GM23338 (cell line): Measurements from ENCODE around the gene RBKS. TPM values are rescaled to one million over a fixed set of nuclear protein-coding genes. Genes with fewer than 3 reads are reported as not detected.

Experiments
- ATAC-seq: fragments of 200-7000 bp; cut with Tn5 transposase; 3 replicates; pipeline ENCODE4 v1.9.1; 2020
- DNase-seq: peaks from one replicate; pipeline ENCODE4 v3.0.0-alpha.2; 2015; ENCODE audit warnings: low spot score
- H2AFZ ChIP-seq: fragments of 200-600 bp; sonication (generic); 2 replicates; pipeline ENCODE4 v1.8.0; 2016; ENCODE audit warnings: antibody characterized with exemption, mild to moderate bottlenecking, moderate library complexity
- H3F3A ChIP-seq: fragments of 200-600 bp; sonication (generic); replicated peaks from 2 replicates; pipeline ENCODE4 v1.8.0; 2017; ENCODE audit warnings: antibody characterized with exemption, mixed run types, low read depth
- H3K27ac ChIP-seq: fragments of 200-600 bp; sonication (generic); 2 replicates; pipeline ENCODE4 v1.6.1; 2016; ENCODE audit warnings: low read depth
- H3K27me3 ChIP-seq: fragments of 200-600 bp; sonication (generic); 2 replicates; pipeline ENCODE4 v1.8.0; 2016; ENCODE audit warnings: mild to moderate bottlenecking, mixed run types, moderate library complexity; ENCODE audit not compliant: insufficient read depth
- H3K36me3 ChIP-seq: fragments of 200-600 bp; sonication (generic); 2 replicates; pipeline ENCODE4 v1.8.0; 2016; ENCODE audit warnings: mild to moderate bottlenecking; ENCODE audit not compliant: insufficient read depth
- H3K4me1 ChIP-seq: fragments of 200-600 bp; sonication (generic); 2 replicates; pipeline ENCODE4 v1.8.0; 2016; ENCODE audit warnings: mild to moderate bottlenecking, moderate library complexity; ENCODE audit not compliant: insufficient read depth
- H3K4me2 ChIP-seq: fragments of 200-600 bp; sonication (generic); 2 replicates; pipeline ENCODE4 v1.7.1; 2017; ENCODE audit warnings: mixed run types
- H3K4me3 ChIP-seq: fragments of 200-600 bp; sonication (generic); 2 replicates; pipeline ENCODE4 v1.6.1; 2016; ENCODE audit warnings: mixed run types
- H3K79me2 ChIP-seq: fragments of 200-600 bp; sonication (generic); replicated peaks from 2 replicates; pipeline ENCODE4 v1.8.0; 2017; ENCODE audit warnings: mild to moderate bottlenecking; ENCODE audit not compliant: insufficient read depth
- H3K9me2 ChIP-seq: fragments of 200-600 bp; sonication (generic); 2 replicates; pipeline ENCODE4 v1.8.0; 2017; ENCODE audit not compliant: insufficient read depth
- H4K20me1 ChIP-seq: fragments of 200-600 bp; sonication (generic); replicated peaks from 2 replicates; pipeline ENCODE4 v1.8.0; 2017; ENCODE audit warnings: mild to moderate bottlenecking; ENCODE audit not compliant: insufficient read depth
- H3K27ac Mint-ChIP-seq: 2 replicates; pipeline ENCODE4 v1.8.0; 2020; ENCODE audit warnings: inconsistent platforms, mild to moderate bottlenecking, moderate library complexity, mixed read lengths
- H3K27me3 Mint-ChIP-seq: 3 replicates; pipeline ENCODE4 v1.8.0; 2022; ENCODE audit warnings: low read depth, mild to moderate bottlenecking, moderate library complexity, mixed read lengths, inconsistent platforms; ENCODE audit not compliant: insufficient read depth, poor library complexity
- H3K36me3 Mint-ChIP-seq: 3 replicates; pipeline ENCODE4 v1.8.0; 2021; ENCODE audit warnings: low read depth, mild to moderate bottlenecking, inconsistent platforms, moderate library complexity, mixed read lengths
- H3K4me1 Mint-ChIP-seq: 3 replicates; pipeline ENCODE4 v1.8.0; 2020; ENCODE audit warnings: mild to moderate bottlenecking, inconsistent platforms, mixed read lengths
- H3K4me3 Mint-ChIP-seq: 3 replicates; pipeline ENCODE4 v1.8.0; 2021; ENCODE audit warnings: moderate library complexity, mild to moderate bottlenecking, inconsistent platforms, mixed read lengths
- H3K9me3 Mint-ChIP-seq: 3 replicates; pipeline ENCODE4 v1.8.0; 2020; ENCODE audit warnings: moderate library complexity, mild to moderate bottlenecking, inconsistent platforms, mixed read lengths
- CREB1 ChIP-seq: fragments of 250-450 bp; sonication (Bioruptor Pico); IDR thresholded peaks from 2 replicates; pipeline ENCODE4 v1.5.0; 2020; ENCODE audit warnings: low read depth, mild to moderate bottlenecking, moderate library complexity
- EZH2 ChIP-seq: fragments of 200-600 bp; sonication (generic); IDR thresholded peaks from one replicate; pipeline ENCODE4 v1.8.0; 2017; ENCODE audit warnings: antibody characterized with exemption, mild to moderate bottlenecking, low read depth; ENCODE audit not compliant: unreplicated experiment
- EZH2phosphoT487 ChIP-seq: fragments of 200-600 bp; sonication (generic); IDR thresholded peaks from one replicate; pipeline ENCODE4 v1.8.1; 2018; ENCODE audit warnings: antibody characterized with exemption; ENCODE audit not compliant: unreplicated experiment
- JUNB ChIP-seq: IDR thresholded peaks from one replicate; pipeline ENCODE4 v1.6.1; 2016; ENCODE audit warnings: antibody characterized with exemption; ENCODE audit not compliant: unreplicated experiment
- NANOG ChIP-seq: IDR thresholded peaks from 2 replicates; pipeline ENCODE4 v1.6.1; 2016; ENCODE audit warnings: antibody characterized with exemption, borderline replicate concordance
- POLR2AphosphoS5 ChIP-seq: IDR thresholded peaks from 2 replicates; pipeline ENCODE4 v1.6.1; 2016; ENCODE audit warnings: antibody characterized with exemption, low read depth
- STAT1 ChIP-seq: IDR thresholded peaks from one replicate; pipeline ENCODE4 v1.6.1; 2016; ENCODE audit warnings: antibody characterized with exemption; ENCODE audit not compliant: unreplicated experiment
- ZNF114 ChIP-seq: fragments of 250-450 bp; sonication (Bioruptor Pico); IDR thresholded peaks from 2 replicates; pipeline ENCODE4 v1.5.0; 2020; ENCODE audit warnings: mild to moderate bottlenecking, moderate library complexity
- ZNF331 ChIP-seq: fragments of 250-450 bp; sonication (Bioruptor Pico); IDR thresholded peaks from 2 replicates; pipeline ENCODE4 v1.5.0; 2020; ENCODE audit warnings: low read depth, mild to moderate bottlenecking, moderate library complexity
- polyA plus RNA-seq: library from polyadenylated mRNA; unstranded; fragments of >200 nt; fragmentation: Nextera tagmentation; extraction: Ambion mirVana; gene quantifications from 2 replicates; pipeline ENCODE4 v1.2.1, GENCODE V29; 2016
- total RNA-seq: library from RNA; depleted of rRNA; stranded (reverse); fragments of >200 nt; shearing (Covaris generic); gene quantifications from 2 replicates; pipeline ENCODE4 v1.2.3, GENCODE V29; 2014
- TF ChIP-seq, protein P1 (sequence below), 2 experiments: fragments of 200-600 bp in 1 of 2; sonication (generic) in 1 of 2; conservative IDR thresholded peaks; 2 replicates each; pipeline versions ENCODE4 v1.5.1 to v1.6.1; 2016 to 2017; ENCODE audit warnings: antibody characterized with exemption in 2 of 2, low read depth in 2 of 2, mild to moderate bottlenecking in 2 of 2, moderate library complexity in 1 of 2
- TF ChIP-seq, protein P2 (sequence below): IDR thresholded peaks from one replicate; pipeline ENCODE4 v1.6.1; 2018; ENCODE audit warnings: antibody characterized with exemption; ENCODE audit not compliant: unreplicated experiment
- TF ChIP-seq, protein P3 (sequence below): fragments of 250-450 bp; sonication (Bioruptor Pico); IDR thresholded peaks from 2 replicates; pipeline ENCODE4 v1.5.0; 2020; ENCODE audit warnings: mild to moderate bottlenecking, moderate library complexity
- TF ChIP-seq, protein P4 (sequence below): IDR thresholded peaks from 2 replicates; pipeline ENCODE4 v1.6.1; 2016; ENCODE audit warnings: antibody characterized with exemption

Gene RBKS
- total and polyA plus RNA-seq, 2 experiments from 2014 or later: 1.3 to 1.5 TPM

- Histone ChIP-seq H2AFZ (no peak overlapping the region), H3K27me3 (no peaks in the 10 kb centered on the region), H3K36me3 (no peaks in the 10 kb centered on the region; the same call in 1 of the 2 replicates), H3K79me2 (no peaks in the 10 kb centered on the region), H3K4me3 (no peak overlapping the region), H4K20me1 (no peaks in the 10 kb centered on the region), H3K27ac (no peak overlapping the region), H3K4me2 (no peak overlapping the region), H3K4me1 (no peaks in the 10 kb centered on the region), H3F3A (no peaks in the 10 kb centered on the region), H3K9me2 (0 out of 2 replicates have a peak, but pooled peaks cover 6% of the 10 kb centered on the region)
- no peaks in the 10 kb centered on the region for H3K4me1 Mint-ChIP-seq
- no peaks in the 10 kb centered on the region for H3K27me3 Mint-ChIP-seq
- no peak for DNase-seq
- peaks cover 29% of the 10 kb centered on the region; the same call in 2 of the 3 replicates for H3K9me3 Mint-ChIP-seq
- H3K4me3 Mint-ChIP-seq: no peak overlapping the region
- TF ChIP-seq, protein P1, sequence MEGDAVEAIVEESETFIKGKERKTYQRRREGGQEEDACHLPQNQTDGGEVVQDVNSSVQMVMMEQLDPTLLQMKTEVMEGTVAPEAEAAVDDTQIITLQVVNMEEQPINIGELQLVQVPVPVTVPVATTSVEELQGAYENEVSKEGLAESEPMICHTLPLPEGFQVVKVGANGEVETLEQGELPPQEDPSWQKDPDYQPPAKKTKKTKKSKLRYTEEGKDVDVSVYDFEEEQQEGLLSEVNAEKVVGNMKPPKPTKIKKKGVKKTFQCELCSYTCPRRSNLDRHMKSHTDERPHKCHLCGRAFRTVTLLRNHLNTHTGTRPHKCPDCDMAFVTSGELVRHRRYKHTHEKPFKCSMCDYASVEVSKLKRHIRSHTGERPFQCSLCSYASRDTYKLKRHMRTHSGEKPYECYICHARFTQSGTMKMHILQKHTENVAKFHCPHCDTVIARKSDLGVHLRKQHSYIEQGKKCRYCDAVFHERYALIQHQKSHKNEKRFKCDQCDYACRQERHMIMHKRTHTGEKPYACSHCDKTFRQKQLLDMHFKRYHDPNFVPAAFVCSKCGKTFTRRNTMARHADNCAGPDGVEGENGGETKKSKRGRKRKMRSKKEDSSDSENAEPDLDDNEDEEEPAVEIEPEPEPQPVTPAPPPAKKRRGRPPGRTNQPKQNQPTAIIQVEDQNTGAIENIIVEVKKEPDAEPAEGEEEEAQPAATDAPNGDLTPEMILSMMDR (conservative IDR thresholded peaks at IDR 0.05; ENCODE audit: low read depth in 2 of 2): no peak
- no peak for TF ChIP-seq ZNF114
- TF ChIP-seq POLR2AphosphoS5: no peak
- TF ChIP-seq CREB1 (CRISPR knock-in tag): no peak
- no peak for TF ChIP-seq EZH2phosphoT487
- TF ChIP-seq, protein P2, sequence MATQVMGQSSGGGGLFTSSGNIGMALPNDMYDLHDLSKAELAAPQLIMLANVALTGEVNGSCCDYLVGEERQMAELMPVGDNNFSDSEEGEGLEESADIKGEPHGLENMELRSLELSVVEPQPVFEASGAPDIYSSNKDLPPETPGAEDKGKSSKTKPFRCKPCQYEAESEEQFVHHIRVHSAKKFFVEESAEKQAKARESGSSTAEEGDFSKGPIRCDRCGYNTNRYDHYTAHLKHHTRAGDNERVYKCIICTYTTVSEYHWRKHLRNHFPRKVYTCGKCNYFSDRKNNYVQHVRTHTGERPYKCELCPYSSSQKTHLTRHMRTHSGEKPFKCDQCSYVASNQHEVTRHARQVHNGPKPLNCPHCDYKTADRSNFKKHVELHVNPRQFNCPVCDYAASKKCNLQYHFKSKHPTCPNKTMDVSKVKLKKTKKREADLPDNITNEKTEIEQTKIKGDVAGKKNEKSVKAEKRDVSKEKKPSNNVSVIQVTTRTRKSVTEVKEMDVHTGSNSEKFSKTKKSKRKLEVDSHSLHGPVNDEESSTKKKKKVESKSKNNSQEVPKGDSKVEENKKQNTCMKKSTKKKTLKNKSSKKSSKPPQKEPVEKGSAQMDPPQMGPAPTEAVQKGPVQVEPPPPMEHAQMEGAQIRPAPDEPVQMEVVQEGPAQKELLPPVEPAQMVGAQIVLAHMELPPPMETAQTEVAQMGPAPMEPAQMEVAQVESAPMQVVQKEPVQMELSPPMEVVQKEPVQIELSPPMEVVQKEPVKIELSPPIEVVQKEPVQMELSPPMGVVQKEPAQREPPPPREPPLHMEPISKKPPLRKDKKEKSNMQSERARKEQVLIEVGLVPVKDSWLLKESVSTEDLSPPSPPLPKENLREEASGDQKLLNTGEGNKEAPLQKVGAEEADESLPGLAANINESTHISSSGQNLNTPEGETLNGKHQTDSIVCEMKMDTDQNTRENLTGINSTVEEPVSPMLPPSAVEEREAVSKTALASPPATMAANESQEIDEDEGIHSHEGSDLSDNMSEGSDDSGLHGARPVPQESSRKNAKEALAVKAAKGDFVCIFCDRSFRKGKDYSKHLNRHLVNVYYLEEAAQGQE: no peak
- TF ChIP-seq NANOG: no peak
- TF ChIP-seq JUNB: no peak
- no peak for TF ChIP-seq ZNF331 (CRISPR knock-in tag)
- no peak for TF ChIP-seq EZH2
- TF ChIP-seq, protein P3, sequence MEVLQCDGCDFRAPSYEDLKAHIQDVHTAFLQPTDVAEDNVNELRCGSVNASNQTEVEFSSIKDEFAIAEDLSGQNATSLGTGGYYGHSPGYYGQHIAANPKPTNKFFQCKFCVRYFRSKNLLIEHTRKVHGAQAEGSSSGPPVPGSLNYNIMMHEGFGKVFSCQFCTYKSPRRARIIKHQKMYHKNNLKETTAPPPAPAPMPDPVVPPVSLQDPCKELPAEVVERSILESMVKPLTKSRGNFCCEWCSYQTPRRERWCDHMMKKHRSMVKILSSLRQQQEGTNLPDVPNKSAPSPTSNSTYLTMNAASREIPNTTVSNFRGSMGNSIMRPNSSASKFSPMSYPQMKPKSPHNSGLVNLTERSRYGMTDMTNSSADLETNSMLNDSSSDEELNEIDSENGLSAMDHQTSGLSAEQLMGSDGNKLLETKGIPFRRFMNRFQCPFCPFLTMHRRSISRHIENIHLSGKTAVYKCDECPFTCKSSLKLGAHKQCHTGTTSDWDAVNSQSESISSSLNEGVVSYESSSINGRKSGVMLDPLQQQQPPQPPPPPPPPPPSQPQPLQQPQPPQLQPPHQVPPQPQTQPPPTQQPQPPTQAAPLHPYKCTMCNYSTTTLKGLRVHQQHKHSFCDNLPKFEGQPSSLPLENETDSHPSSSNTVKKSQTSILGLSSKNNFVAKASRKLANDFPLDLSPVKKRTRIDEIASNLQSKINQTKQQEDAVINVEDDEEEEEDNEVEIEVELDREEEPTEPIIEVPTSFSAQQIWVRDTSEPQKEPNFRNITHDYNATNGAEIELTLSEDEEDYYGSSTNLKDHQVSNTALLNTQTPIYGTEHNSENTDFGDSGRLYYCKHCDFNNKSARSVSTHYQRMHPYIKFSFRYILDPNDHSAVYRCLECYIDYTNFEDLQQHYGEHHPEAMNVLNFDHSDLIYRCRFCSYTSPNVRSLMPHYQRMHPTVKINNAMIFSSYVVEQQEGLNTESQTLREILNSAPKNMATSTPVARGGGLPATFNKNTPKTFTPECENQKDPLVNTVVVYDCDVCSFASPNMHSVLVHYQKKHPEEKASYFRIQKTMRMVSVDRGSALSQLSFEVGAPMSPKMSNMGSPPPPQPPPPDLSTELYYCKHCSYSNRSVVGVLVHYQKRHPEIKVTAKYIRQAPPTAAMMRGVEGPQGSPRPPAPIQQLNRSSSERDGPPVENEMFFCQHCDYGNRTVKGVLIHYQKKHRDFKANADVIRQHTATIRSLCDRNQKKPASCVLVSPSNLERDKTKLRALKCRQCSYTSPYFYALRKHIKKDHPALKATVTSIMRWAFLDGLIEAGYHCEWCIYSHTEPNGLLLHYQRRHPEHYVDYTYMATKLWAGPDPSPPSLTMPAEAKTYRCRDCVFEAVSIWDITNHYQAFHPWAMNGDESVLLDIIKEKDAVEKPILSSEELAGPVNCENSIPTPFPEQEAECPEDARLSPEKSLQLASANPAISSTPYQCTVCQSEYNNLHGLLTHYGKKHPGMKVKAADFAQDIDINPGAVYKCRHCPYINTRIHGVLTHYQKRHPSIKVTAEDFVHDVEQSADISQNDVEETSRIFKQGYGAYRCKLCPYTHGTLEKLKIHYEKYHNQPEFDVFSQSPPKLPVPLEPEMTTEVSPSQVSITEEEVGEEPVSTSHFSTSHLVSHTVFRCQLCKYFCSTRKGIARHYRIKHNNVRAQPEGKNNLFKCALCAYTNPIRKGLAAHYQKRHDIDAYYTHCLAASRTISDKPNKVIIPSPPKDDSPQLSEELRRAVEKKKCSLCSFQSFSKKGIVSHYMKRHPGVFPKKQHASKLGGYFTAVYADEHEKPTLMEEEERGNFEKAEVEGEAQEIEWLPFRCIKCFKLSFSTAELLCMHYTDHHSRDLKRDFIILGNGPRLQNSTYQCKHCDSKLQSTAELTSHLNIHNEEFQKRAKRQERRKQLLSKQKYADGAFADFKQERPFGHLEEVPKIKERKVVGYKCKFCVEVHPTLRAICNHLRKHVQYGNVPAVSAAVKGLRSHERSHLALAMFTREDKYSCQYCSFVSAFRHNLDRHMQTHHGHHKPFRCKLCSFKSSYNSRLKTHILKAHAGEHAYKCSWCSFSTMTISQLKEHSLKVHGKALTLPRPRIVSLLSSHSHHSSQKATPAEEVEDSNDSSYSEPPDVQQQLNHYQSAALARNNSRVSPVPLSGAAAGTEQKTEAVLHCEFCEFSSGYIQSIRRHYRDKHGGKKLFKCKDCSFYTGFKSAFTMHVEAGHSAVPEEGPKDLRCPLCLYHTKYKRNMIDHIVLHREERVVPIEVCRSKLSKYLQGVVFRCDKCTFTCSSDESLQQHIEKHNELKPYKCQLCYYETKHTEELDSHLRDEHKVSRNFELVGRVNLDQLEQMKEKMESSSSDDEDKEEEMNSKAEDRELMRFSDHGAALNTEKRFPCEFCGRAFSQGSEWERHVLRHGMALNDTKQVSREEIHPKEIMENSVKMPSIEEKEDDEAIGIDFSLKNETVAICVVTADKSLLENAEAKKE (CRISPR knock-in tag): no peak
- TF ChIP-seq STAT1: no peak
- TF ChIP-seq, protein P4, sequence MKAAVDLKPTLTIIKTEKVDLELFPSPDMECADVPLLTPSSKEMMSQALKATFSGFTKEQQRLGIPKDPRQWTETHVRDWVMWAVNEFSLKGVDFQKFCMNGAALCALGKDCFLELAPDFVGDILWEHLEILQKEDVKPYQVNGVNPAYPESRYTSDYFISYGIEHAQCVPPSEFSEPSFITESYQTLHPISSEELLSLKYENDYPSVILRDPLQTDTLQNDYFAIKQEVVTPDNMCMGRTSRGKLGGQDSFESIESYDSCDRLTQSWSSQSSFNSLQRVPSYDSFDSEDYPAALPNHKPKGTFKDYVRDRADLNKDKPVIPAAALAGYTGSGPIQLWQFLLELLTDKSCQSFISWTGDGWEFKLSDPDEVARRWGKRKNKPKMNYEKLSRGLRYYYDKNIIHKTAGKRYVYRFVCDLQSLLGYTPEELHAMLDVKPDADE: no peak
- no peak overlapping the region for H3K27ac Mint-ChIP-seq
- no peaks in the 10 kb centered on the region for H3K36me3 Mint-ChIP-seq
- ATAC-seq: no peak
Measured at GRCh38 chr2:27854229-27854862, 35.8 kb downstream of the RBKS start.
